Measurements from ENCODE around the gene CSGALNACT2. TPM values are rescaled to one million over a fixed set of nuclear protein-coding genes. Genes with fewer than 3 reads are reported as not detected.
"Not testable (repeated sequence)": the region's sequence is repeated elsewhere in the genome, so short reads cannot be mapped to it uniquely, and the experiment has no call there.

CSGALNACT2 gene
- total and polyA plus RNA-seq, 4 donors, result 4.1 to 11.0 (median 6.1) TPM

DNA sequence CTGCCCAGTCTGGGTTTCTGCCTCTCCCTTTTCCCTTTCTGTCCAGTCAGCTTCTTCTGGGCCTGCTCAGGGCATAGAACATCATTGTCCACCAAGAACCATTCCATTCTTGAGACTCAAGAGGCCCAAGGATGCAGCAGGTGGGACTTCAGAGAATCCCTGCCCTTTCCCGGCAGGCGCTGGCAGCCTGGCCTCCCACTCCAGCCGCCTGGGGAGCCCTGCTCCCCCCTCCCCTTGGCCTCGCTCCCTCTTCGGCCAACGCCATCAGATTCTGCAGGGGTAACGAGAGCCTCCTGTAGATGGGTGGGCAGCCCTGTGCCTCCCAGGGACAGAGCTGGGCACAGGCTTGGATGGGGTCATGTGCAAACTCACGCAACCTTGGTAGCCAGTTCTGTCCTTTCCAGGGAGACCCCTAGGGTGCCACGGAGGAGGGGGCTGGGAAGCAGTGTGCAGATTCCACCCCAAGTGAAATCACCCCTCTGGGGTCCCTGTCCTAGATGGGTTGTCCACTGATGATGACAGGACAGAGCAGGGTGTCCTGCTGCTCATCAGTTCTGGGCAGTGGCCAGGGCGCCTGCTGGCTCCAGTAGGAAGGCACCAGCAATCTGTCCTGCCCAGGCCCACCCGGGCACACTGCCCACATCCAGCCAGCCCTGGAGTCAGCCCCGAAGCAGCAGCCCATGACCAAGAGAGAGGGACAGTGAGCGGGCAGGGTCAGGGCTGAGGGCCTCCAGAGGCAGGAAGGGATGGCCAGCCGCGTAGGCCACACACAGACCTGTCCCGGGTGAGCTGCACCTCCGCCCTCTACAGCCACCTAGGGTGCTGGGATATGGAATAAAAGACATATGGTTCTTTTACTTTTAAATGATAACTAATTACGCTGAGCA is 80.9 kb downstream of the CSGALNACT2 start:
- no peaks in the 10 kb centered on the region for H3K36me3 ChIP-seq (ENCODE audit: control insufficient read depth in 4 of 4, insufficient read depth in 3 of 4, low read depth in 1 of 4, low read length in 3 of 4)
- 83% methylated on average over 18 of the region's 18 CpGs for WGBS
- no peaks in the 10 kb centered on the region for H3K9me3 ChIP-seq (ENCODE audit: control insufficient read depth in 4 of 4, low read length in 3 of 4)
- H3K27me3 ChIP-seq (ENCODE audit: control insufficient read depth in 4 of 4, insufficient read depth in 4 of 4, low read length in 3 of 4), result no peaks in the 10 kb centered on the region
- no peak for DNase-seq (ENCODE audit: low spot score)
- no peak overlapping the region for H3K9ac ChIP-seq (ENCODE audit: low read depth in 1 of 2, low read length in 2 of 2)
- H3K4me3 ChIP-seq (ENCODE audit: low read depth in 1 of 3, low read length in 3 of 3), result no peak overlapping the region
- H3K4me1 ChIP-seq (ENCODE audit: control insufficient read depth in 4 of 4, insufficient read depth in 4 of 4, low read length in 3 of 4), result no peaks in the 10 kb centered on the region
- H3K27ac ChIP-seq (ENCODE audit: low read depth in 1 of 2, low read length in 2 of 2), result no peak overlapping the region
- TF ChIP-seq, protein P1, sequence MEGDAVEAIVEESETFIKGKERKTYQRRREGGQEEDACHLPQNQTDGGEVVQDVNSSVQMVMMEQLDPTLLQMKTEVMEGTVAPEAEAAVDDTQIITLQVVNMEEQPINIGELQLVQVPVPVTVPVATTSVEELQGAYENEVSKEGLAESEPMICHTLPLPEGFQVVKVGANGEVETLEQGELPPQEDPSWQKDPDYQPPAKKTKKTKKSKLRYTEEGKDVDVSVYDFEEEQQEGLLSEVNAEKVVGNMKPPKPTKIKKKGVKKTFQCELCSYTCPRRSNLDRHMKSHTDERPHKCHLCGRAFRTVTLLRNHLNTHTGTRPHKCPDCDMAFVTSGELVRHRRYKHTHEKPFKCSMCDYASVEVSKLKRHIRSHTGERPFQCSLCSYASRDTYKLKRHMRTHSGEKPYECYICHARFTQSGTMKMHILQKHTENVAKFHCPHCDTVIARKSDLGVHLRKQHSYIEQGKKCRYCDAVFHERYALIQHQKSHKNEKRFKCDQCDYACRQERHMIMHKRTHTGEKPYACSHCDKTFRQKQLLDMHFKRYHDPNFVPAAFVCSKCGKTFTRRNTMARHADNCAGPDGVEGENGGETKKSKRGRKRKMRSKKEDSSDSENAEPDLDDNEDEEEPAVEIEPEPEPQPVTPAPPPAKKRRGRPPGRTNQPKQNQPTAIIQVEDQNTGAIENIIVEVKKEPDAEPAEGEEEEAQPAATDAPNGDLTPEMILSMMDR (IDR thresholded peaks at IDR 0.05; ENCODE audit: low read depth, low read length, missing input control), result no peak
- TF ChIP-seq NR2F2 (IDR thresholded peaks at IDR 0.05), result no peak
- TF ChIP-seq YY1 (IDR thresholded peaks at IDR 0.05), result no peak

DNA sequence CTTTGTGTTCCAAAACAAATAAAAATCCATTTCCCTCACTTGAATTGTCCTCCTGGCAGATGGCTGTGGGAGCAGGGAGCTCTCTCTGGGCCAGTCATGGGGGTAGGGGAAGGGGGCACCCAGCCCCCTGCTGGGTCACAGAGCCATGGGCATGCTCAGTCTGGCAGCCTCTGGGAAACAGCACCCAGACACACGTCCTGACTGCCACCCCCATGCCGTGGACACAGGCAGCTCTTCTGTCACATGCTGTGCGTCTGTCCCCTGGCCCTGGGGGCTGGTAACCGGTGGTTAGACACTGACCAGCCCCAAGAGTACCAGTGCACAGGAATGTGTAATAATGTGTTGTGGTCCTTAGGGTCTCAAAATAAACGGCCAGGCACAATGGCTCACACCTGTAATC is 81.6 kb downstream of the CSGALNACT2 start:
- TF ChIP-seq HNF4G (IDR thresholded peaks at IDR 0.05) (no peak), RAD21 (IDR thresholded peaks at IDR 0.05) (no peak), RXRA (IDR thresholded peaks at IDR 0.05) (no peak)
- no peaks in the 10 kb centered on the region for H3K4me1 ChIP-seq (ENCODE audit: control insufficient read depth in 4 of 4, insufficient read depth in 4 of 4, low read length in 3 of 4)
- no peak overlapping the region for H3K27ac ChIP-seq (ENCODE audit: low read depth in 1 of 2, low read length in 2 of 2)
- no peaks in the 10 kb centered on the region for H3K9me3 ChIP-seq (ENCODE audit: control insufficient read depth in 4 of 4, low read length in 3 of 4)
- no peak overlapping the region for H3K4me3 ChIP-seq (ENCODE audit: low read depth in 1 of 3, low read length in 3 of 3)
- no peak overlapping the region for H3K9ac ChIP-seq (ENCODE audit: low read depth in 1 of 2, low read length in 2 of 2)
- H3K36me3 ChIP-seq (ENCODE audit: control insufficient read depth in 4 of 4, insufficient read depth in 3 of 4, low read depth in 1 of 4, low read length in 3 of 4), result no peaks in the 10 kb centered on the region
- H3K27me3 ChIP-seq (ENCODE audit: control insufficient read depth in 4 of 4, insufficient read depth in 4 of 4, low read length in 3 of 4), result no peaks in the 10 kb centered on the region
- DNase-seq (ENCODE audit: low spot score), result no peak
- WGBS, result 65% methylated on average over 5 of the region's 5 CpGs

DNA sequence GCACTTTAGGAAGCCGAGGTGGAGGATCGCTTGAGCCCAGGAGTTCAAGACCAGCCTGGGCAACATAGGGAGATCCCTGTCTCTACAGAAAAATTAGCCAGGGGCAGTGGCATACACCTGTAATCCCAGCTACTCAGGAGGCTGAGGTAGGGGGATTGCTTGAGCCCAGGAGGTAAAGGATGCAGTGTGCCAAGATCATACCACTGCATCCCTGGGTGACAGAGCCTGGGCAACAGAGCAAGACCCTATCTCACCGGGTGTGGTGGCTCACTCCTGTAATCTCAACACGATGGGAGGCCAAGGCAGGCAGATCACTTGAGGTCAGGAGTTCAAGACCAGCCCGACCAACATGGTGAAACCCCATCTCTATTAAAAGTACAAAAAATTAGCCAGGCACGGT is 82.0 kb downstream of the CSGALNACT2 start:
- H3K27me3 ChIP-seq (ENCODE audit: control insufficient read depth in 4 of 4, insufficient read depth in 4 of 4, low read length in 3 of 4); H3K4me3 ChIP-seq (ENCODE audit: low read depth in 1 of 3, low read length in 3 of 3); H3K36me3 ChIP-seq (ENCODE audit: control insufficient read depth in 4 of 4, insufficient read depth in 3 of 4, low read depth in 1 of 4, low read length in 3 of 4); H3K4me1 ChIP-seq (ENCODE audit: control insufficient read depth in 4 of 4, insufficient read depth in 4 of 4, low read length in 3 of 4); H3K27ac ChIP-seq (ENCODE audit: low read depth in 1 of 2, low read length in 2 of 2); H3K9me3 ChIP-seq (ENCODE audit: control insufficient read depth in 4 of 4, low read length in 3 of 4); DNase-seq (ENCODE audit: low spot score); H3K9ac ChIP-seq (ENCODE audit: low read depth in 1 of 2, low read length in 2 of 2): not testable (repeated sequence)
- 76% methylated on average over 6 of the region's 6 CpGs for WGBS

DNA sequence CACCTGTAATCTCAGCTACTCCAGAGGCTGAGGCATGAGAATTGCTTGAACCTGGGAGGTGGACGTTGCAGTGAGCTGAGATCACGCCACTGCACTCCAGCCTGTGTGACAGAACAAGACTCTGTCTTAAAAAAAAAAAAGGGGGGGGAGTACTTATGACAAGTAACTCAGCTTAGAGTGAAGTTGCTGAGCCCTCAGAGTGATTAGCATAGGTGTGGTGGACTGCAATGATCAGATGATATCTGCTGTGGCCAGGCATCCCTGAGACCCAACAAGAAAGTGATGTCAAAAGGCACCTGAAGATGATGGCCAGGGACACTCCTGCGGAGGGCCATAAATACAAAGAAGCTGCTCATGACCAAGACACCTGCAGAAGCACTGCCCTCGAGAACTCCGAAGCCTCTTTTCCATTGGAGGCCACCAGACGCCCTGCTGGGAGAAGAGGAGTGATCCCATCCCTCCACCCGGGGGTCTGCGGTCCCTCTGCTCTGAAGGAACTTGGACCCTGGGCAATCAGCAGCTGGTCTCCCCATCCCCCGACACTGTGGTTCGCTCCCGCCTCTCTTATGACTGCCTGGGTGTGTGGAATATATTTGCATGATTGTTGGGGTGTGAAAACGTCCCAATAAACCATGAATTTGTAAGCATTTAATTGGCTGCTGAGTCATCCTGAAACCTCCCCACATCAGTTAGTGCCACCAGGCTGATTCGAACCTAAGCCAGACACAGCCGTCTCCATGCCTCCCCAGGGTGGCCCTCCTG is 82.6 kb downstream of the CSGALNACT2 start:
- no peak for DNase-seq (ENCODE audit: low spot score)
- Histone ChIP-seq H3K9me3 (ENCODE audit: control insufficient read depth in 4 of 4, low read length in 3 of 4) (no peaks in the 10 kb centered on the region), H3K36me3 (ENCODE audit: control insufficient read depth in 4 of 4, insufficient read depth in 3 of 4, low read depth in 1 of 4, low read length in 3 of 4) (no peaks in the 10 kb centered on the region), H3K4me3 (ENCODE audit: low read depth in 1 of 3, low read length in 3 of 3) (no peak overlapping the region), H3K4me1 (ENCODE audit: control insufficient read depth in 4 of 4, insufficient read depth in 4 of 4, low read length in 3 of 4) (no peaks in the 10 kb centered on the region), H3K27ac (ENCODE audit: low read depth in 1 of 2, low read length in 2 of 2) (no peak overlapping the region), H3K9ac (ENCODE audit: low read depth in 1 of 2, low read length in 2 of 2) (no peak overlapping the region), H3K27me3 (ENCODE audit: control insufficient read depth in 4 of 4, insufficient read depth in 4 of 4, low read length in 3 of 4) (no peaks in the 10 kb centered on the region)
- 70% methylated on average over 14 of the region's 14 CpGs for WGBS
- TF ChIP-seq RXRA (IDR thresholded peaks at IDR 0.05) (no peak), TAF1 (conservative IDR thresholded peaks at IDR 0.05) (no peak), HNF4G (IDR thresholded peaks at IDR 0.05) (no peak), RAD21 (IDR thresholded peaks at IDR 0.05) (no peak), SP1 (IDR thresholded peaks at IDR 0.05) (no peak), HNF4A (conservative IDR thresholded peaks at IDR 0.05) (no peak), YY1 (IDR thresholded peaks at IDR 0.05) (no peak)
- TF ChIP-seq, protein P1 (IDR thresholded peaks at IDR 0.05; ENCODE audit: low read depth, low read length, missing input control), result no peak
- TF ChIP-seq, protein P2, sequence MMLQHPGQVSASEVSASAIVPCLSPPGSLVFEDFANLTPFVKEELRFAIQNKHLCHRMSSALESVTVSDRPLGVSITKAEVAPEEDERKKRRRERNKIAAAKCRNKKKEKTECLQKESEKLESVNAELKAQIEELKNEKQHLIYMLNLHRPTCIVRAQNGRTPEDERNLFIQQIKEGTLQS (IDR thresholded peaks at IDR 0.05), result no peak
- TF ChIP-seq, protein P3, sequence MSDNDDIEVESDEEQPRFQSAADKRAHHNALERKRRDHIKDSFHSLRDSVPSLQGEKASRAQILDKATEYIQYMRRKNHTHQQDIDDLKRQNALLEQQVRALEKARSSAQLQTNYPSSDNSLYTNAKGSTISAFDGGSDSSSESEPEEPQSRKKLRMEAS (IDR thresholded peaks at IDR 0.05), result no peak
- TF ChIP-seq, protein P4, sequence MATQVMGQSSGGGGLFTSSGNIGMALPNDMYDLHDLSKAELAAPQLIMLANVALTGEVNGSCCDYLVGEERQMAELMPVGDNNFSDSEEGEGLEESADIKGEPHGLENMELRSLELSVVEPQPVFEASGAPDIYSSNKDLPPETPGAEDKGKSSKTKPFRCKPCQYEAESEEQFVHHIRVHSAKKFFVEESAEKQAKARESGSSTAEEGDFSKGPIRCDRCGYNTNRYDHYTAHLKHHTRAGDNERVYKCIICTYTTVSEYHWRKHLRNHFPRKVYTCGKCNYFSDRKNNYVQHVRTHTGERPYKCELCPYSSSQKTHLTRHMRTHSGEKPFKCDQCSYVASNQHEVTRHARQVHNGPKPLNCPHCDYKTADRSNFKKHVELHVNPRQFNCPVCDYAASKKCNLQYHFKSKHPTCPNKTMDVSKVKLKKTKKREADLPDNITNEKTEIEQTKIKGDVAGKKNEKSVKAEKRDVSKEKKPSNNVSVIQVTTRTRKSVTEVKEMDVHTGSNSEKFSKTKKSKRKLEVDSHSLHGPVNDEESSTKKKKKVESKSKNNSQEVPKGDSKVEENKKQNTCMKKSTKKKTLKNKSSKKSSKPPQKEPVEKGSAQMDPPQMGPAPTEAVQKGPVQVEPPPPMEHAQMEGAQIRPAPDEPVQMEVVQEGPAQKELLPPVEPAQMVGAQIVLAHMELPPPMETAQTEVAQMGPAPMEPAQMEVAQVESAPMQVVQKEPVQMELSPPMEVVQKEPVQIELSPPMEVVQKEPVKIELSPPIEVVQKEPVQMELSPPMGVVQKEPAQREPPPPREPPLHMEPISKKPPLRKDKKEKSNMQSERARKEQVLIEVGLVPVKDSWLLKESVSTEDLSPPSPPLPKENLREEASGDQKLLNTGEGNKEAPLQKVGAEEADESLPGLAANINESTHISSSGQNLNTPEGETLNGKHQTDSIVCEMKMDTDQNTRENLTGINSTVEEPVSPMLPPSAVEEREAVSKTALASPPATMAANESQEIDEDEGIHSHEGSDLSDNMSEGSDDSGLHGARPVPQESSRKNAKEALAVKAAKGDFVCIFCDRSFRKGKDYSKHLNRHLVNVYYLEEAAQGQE (IDR thresholded peaks at IDR 0.05), result no peak
